T-helper 1 cell treated with Interleukin-12 subunit alpha and Interleukin-12 subunit beta and Interleukin-4 antibody, amounts not matched to agents 30 ng/mL and 1 ng/mL, for 36 hours (primary cell): ENCODE results near the gene CLDN9. TPM values are rescaled to one million over a fixed set of nuclear protein-coding genes. Genes with fewer than 3 reads are reported as not detected.

ENCODE experiments used
- intact Hi-C: fragments of 100-400 bp; cut with micrococcal nuclease; formaldehyde crosslinking; loops from one replicate; pipeline ENCODE4 v1.15.1; 2024
- total RNA-seq: library from RNA; stranded (reverse); gene quantifications from 2 replicates; pipeline ENCODE4 v1.2.3, GENCODE V29; 2022

Gene CLDN9
- total RNA-seq, 1 donor from 2014 or later: 0.10 TPM

GRCh38 chr16:2991566-2992261, 21.0 kb upstream of the CLDN9 start:
- intact Hi-C loops: no loop called here

- intact Hi-C loops: no loop called here
Measured at GRCh38 chr16:2992383-2993081, 20.2 kb upstream of the CLDN9 start.

- intact Hi-C loops: no loop called here
Measured at GRCh38 chr16:2996298-2996697, 16.4 kb upstream of the CLDN9 start.

DNA sequence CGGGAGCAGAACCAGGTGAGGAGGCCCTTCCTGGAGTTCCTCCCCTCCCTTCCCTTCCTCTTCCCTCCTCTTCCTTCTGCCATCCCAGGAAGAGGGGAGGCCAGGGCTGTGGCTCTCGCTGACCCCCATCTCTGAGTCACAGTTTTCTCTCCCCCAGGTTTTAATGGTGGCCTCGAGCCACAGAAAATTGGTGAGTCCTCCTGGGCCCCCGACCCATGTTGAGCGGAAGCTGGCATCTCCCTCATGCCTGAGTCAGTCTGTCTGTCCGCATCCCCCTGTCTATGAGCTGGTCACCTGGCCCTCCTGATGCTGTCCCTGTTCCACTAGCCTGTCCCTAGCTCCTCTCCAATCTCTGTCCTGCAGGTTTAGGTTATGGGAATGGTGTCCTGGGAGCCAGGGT, 12.8 kb upstream of the CLDN9 start:
- intact Hi-C loops: no loop called here

DNA sequence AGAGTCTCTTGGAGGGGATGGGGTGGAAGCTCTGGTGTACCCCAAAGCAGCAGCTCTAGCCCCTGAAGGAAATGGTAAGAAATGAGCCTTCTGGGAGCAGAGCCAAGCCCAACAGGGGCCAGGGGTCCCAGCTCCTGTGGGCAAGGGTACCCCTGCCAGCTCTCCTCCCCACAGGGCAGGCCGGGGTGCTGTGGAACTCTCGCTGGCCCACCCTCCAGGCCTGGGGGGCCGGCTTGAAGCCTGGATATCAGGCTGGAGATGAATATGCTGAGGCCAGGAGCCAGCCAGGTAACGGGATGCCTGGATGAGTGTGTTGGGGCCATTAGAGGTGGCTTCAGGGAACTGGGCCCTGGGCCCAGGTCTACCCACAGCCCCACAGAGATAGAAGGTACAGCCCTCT, 12.2 kb upstream of the CLDN9 start:
- intact Hi-C loops: no loop called here

GRCh38 chr16:3001316-3001715, 11.4 kb upstream of the CLDN9 start:
- intact Hi-C loops: no loop called here

GRCh38 chr16:3003582-3004270, 9.0 kb upstream of the CLDN9 start:
- intact Hi-C loops: loop anchor here (1.0 to 2.0 kb wide), 10 partner anchors 17 to 500 kb away; partner anchors contain the start of genes THOC6 and TNFRSF12A

- intact Hi-C loops: loop anchor here (1.0 kb wide), 4 partner anchors 34 to 499 kb away; no protein-coding TSS in a partner anchor
Measured at GRCh38 chr16:3004319-3004718, 8.4 kb upstream of the CLDN9 start.

DNA sequence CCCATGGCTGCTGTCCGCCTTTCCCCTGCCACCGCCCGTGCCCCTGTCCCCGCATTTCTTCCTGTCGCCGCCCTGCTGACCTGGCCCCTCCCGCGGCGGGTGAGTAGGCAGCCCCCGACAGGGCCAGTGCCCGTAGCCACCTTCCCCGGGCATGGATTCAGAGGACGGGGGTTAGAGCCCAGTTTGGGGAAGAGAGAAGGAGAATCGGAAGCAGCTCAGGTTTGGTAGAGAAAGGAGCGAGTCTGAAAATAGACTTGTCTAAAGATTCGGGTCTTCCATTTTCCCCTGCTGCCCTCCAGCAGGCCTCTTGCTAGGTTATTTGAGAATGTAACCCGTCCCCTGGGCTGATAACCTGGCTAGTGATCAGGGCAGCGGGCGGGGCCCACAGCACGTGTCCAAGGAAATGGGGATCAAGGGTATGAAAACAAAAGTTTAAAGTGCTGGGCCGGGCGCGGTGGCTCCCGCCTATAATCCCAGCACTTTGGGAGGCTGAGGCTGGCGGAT, 7.9 kb upstream of the CLDN9 start:
- intact Hi-C loops: loop anchor here (1.0 kb wide), 4 partner anchors 35 to 498 kb away; no protein-coding TSS in a partner anchor

GRCh38 chr16:3007059-3007956, 5.4 kb upstream of the CLDN9 start:
- intact Hi-C loops: no loop called here

DNA sequence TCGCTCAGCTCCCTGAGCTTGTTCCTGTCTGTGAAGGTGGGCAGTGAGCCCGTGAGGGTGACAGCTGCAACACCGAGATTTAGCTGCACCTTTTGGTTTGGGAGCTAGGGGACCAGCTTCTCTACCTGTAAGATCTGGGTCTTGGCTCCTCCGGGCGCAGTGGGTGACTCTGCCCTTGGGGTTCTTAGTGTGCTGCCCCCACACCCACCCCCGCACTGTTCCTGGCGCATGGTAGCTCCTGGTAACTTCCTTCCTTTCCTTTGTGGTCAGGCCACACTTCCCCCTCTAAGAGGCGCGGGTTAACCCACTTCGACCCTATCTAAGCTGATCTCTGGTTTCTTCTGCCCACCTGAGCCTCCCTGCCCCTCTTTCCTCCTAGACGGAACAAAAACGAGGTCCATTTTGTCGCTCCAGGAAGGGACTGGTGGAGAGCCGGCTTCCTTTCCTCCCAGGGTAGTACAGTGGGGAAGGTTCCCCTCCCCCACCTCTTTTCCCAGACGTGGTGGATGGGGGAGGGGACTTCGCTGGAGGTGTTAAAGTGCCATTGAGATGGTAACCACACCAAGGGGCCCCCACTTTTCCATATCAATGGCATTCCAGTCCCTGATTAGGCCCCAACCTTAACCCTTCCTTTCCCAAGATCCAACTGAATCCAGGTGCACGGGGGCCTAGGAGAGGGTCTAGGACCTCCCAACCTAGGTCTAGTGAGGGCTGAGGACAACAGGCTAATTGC, 4.6 kb upstream of the CLDN9 start:
- intact Hi-C loops: no loop called here

- intact Hi-C loops: no loop called here
Measured at GRCh38 chr16:3008690-3009037, 4.1 kb upstream of the CLDN9 start.

DNA sequence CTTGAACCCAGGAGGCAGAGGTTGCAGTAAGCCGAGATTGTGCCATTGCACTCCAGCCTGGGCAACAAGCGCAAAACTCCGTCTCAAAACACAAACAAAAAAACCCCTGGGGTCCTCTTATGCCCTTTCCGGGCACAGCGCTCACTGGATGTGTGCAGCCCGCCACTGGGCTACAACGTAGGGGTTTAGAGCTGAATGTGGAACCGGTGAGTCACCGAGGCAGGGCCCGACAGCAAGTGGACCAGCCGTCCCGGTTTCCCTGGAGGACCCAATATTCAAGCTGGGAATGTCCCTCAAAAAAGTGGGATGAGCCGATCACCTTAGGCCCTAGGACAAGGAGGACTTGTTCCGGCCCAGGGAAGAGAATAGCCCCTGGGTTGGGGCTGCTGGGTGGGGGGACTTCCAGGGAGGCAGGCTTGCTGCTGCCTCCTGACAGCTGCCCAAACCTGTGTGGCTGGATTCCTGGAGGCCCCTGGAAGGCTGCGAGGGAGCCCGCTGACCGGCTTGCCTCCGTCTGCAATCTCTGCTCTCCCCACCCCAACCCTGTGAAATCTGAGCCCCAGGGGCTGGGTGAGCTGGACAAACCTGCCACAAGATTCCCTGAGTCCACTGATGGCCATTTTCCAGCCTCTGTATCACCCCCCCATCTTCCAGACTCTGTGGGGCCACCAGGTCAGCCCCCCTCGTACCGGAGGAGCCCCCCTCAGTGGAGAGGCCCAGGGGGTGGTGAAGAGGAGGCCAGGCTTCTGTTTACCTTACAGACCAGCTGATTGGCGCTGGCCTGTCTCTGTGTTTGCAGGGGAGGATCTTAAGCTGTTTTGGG, 2.9 kb upstream of the CLDN9 start:
- intact Hi-C loops: no loop called here

GRCh38 chr16:3010510-3010909, 2.2 kb upstream of the CLDN9 start:
- intact Hi-C loops: no loop called here

- intact Hi-C loops: no loop called here
Measured at GRCh38 chr16:3012246-3012645, 477 bp upstream of the CLDN9 start.

GRCh38 chr16:3013491-3013951, 798 bp downstream of the CLDN9 start:
- intact Hi-C loops: no loop called here

GRCh38 chr16:3013998-3014690, 1.4 kb downstream of the CLDN9 start:
- intact Hi-C loops: no loop called here

- intact Hi-C loops: no loop called here
Measured at GRCh38 chr16:3014971-3015370, 2.2 kb downstream of the CLDN9 start.
